Ishikawa (cell line): ENCODE measurements around the gene MAGI1.

Experiments used
- CEBPB ChIP-seq: IDR thresholded peaks from 2 replicates; pipeline ENCODE4 v1.6.1; 2012
- CREB1 ChIP-seq: IDR thresholded peaks from 2 replicates; pipeline ENCODE4 v1.6.1; 2012; ENCODE audit warnings: low read depth
- EGR1 ChIP-seq: IDR thresholded peaks from 2 replicates; pipeline ENCODE4 v1.6.1; 2012
- EP300 ChIP-seq: IDR thresholded peaks from 2 replicates; pipeline ENCODE4 v1.6.1; 2012; ENCODE audit warnings: borderline replicate concordance
- FOXM1 ChIP-seq: IDR thresholded peaks from 2 replicates; pipeline ENCODE4 v1.6.1; 2012; ENCODE audit warnings: low read depth, borderline replicate concordance
- NFIC ChIP-seq: IDR thresholded peaks from 2 replicates; pipeline ENCODE4 v1.6.1; 2012
- RAD21 ChIP-seq: IDR thresholded peaks from 2 replicates; pipeline ENCODE4 v1.6.1; 2012; ENCODE audit warnings: low read depth
- TAF1 ChIP-seq: IDR thresholded peaks from 2 replicates; pipeline ENCODE4 v1.6.1; 2012; ENCODE audit warnings: low read depth, mild to moderate bottlenecking
- TCF12 ChIP-seq: IDR thresholded peaks from 2 replicates; pipeline ENCODE4 v1.6.1; 2012; ENCODE audit warnings: low read depth
- TEAD4 ChIP-seq: IDR thresholded peaks from 2 replicates; pipeline ENCODE4 v1.6.1; 2012
- YY1 ChIP-seq: IDR thresholded peaks from 2 replicates; pipeline ENCODE4 v1.6.1; 2012; ENCODE audit warnings: low read depth
- ZBTB7A ChIP-seq: IDR thresholded peaks from 2 replicates; pipeline ENCODE4 v1.6.1; 2012; ENCODE audit warnings: low read depth
- TF ChIP-seq, protein P1 (sequence below): IDR thresholded peaks from 2 replicates; pipeline ENCODE4 v1.6.1; 2012
- TF ChIP-seq, protein P2 (sequence below): IDR thresholded peaks from 2 replicates; pipeline ENCODE4 v1.6.1; 2012; ENCODE audit warnings: low read depth, mild to moderate bottlenecking
- TF ChIP-seq, protein P3 (sequence below): IDR thresholded peaks from 2 replicates; pipeline ENCODE4 v1.6.1; 2012

Gene MAGI1

DNA sequence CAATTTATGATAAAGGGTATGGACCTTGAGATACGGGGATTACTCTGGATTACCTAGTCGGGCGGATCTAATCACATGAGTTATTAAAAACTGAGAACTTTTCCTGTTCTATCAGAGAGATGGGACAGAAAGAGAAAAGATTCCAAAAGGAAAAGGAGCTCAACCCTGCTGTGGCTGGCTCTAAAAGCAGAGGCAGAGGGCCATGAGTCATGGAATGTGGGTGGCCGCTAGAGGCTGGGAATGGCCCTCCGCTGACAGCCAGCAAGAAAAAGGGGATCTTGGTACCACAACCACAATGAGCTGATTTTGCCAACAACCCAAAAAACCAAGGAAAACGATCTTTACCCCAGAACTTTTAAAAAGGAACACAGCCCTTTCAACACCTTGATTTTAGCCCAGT is 210.0 kb downstream of the MAGI1 start:
- TF ChIP-seq TCF12 = no peak

DNA sequence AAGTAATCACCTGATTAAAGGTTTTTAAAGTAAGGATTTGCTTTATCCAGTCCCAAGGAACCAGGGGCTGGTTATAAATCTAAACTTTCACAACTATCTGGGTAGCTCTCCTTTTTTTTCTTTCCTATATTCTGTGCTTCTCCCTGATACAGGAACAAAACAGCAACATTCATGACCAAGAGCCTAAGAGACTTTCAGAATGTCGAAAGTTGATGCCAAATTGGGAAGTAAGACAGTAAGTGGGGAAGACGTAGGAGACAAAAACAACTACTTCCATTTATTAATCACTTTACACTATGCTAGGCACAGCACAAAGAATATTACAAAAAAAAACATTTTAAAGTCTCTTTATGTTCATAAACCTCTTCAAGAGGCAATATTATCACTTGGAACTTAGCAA is 211.6 kb downstream of the MAGI1 start:
- TF ChIP-seq, protein P1, sequence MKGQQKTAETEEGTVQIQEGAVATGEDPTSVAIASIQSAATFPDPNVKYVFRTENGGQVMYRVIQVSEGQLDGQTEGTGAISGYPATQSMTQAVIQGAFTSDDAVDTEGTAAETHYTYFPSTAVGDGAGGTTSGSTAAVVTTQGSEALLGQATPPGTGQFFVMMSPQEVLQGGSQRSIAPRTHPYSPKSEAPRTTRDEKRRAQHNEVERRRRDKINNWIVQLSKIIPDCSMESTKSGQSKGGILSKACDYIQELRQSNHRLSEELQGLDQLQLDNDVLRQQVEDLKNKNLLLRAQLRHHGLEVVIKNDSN = no peak
- no peak for TF ChIP-seq CEBPB
- no peak for TF ChIP-seq FOXM1
- TF ChIP-seq TCF12 = no peak
- no peak for TF ChIP-seq YY1
- TF ChIP-seq, protein P2, sequence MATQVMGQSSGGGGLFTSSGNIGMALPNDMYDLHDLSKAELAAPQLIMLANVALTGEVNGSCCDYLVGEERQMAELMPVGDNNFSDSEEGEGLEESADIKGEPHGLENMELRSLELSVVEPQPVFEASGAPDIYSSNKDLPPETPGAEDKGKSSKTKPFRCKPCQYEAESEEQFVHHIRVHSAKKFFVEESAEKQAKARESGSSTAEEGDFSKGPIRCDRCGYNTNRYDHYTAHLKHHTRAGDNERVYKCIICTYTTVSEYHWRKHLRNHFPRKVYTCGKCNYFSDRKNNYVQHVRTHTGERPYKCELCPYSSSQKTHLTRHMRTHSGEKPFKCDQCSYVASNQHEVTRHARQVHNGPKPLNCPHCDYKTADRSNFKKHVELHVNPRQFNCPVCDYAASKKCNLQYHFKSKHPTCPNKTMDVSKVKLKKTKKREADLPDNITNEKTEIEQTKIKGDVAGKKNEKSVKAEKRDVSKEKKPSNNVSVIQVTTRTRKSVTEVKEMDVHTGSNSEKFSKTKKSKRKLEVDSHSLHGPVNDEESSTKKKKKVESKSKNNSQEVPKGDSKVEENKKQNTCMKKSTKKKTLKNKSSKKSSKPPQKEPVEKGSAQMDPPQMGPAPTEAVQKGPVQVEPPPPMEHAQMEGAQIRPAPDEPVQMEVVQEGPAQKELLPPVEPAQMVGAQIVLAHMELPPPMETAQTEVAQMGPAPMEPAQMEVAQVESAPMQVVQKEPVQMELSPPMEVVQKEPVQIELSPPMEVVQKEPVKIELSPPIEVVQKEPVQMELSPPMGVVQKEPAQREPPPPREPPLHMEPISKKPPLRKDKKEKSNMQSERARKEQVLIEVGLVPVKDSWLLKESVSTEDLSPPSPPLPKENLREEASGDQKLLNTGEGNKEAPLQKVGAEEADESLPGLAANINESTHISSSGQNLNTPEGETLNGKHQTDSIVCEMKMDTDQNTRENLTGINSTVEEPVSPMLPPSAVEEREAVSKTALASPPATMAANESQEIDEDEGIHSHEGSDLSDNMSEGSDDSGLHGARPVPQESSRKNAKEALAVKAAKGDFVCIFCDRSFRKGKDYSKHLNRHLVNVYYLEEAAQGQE = no peak
- no peak for TF ChIP-seq RAD21
- no peak for TF ChIP-seq TAF1
- TF ChIP-seq, protein P3, sequence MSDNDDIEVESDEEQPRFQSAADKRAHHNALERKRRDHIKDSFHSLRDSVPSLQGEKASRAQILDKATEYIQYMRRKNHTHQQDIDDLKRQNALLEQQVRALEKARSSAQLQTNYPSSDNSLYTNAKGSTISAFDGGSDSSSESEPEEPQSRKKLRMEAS = no peak
- no peak for TF ChIP-seq TEAD4
- TF ChIP-seq EP300 = no peak

DNA sequence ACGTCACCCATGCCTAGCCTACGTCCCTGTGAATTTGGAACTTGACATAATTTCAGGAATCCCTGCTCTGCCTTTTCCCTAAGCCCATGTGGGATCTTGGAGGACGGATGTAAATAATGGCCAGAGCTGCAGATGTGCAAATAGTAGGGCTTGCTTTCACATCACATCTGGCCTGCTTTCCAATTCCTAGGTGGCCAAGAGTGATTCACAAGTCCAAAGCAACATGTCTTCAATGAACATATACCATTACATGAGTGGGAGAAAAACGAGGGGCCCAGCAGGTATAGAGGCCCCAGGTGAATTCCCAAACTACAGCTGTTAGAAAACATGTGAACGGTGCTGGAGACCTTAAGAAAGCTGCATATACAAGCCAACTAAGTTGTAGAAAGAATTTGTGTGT is 214.6 kb downstream of the MAGI1 start:
- TF ChIP-seq, protein P1 = no peak
- TF ChIP-seq ZBTB7A = no peak
- TF ChIP-seq TAF1 = no peak
- TF ChIP-seq CREB1 = no peak
- TF ChIP-seq TEAD4 = no peak
- TF ChIP-seq CEBPB = no peak
- TF ChIP-seq NFIC = no peak
- no peak for TF ChIP-seq EP300
- TF ChIP-seq, protein P2 = no peak
- TF ChIP-seq EGR1 = no peak
- TF ChIP-seq RAD21 = no peak
- TF ChIP-seq, protein P3 = no peak
- TF ChIP-seq TCF12 = no peak
- no peak for TF ChIP-seq YY1
- TF ChIP-seq FOXM1 = no peak

DNA sequence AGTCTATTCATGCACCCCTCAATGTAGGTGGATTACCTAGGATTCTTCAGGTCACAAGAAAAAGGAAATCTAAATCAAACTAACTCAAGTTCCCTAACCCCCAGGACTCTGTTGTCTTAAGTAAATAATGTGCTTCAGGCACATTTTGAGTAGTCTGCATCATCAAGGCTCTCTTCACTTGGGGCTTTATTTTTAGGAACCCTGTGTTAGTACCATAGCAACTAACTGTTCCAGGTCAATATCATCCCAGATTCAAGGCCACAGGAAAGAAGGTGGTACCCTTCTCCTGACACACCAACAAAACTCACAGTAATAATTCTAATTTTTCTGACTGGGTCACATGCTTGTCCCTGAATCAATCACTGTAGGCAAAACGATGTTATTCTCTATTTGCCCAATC is 218.1 kb downstream of the MAGI1 start:
- TF ChIP-seq CEBPB (no peak), RAD21 (no peak), NFIC (no peak), ZBTB7A (no peak), TCF12 (no peak), FOXM1 (no peak), YY1 (no peak), TEAD4 (no peak)
- TF ChIP-seq, protein P1 = no peak
- TF ChIP-seq, protein P2 = no peak

DNA sequence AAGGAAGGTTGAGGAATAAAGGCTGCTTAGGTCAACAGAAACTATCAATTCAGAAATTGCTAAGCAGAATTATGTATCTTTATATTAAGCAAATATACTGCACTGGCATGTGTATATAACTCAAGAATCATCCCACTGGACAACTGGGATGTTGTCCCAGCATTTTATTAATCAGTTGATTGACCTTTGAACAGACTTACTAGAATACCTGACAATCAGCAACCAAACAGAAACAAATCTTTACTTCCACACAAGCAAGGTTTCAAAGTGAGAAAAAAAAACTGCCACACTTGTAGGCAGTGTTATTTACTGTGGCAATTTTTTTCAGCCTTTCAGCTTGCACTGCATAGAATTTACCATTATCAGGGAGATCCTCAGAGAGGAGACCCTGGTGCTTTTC is 218.8 kb downstream of the MAGI1 start:
- TF ChIP-seq, protein P1 = no peak
- TF ChIP-seq, protein P3 = no peak
- TF ChIP-seq FOXM1 (no peak), CREB1 (no peak), ZBTB7A (no peak), TEAD4 (no peak), EP300 (no peak), YY1 (no peak), NFIC (no peak), RAD21 (no peak), CEBPB (no peak), TAF1 (no peak), TCF12 (no peak), EGR1 (no peak)
- TF ChIP-seq, protein P2 = no peak
